DND-41 (cell line): ENCODE measurements around the gene OR10H1.

Experiments
- ATAC-seq: fragments of 200-7000 bp; cut with Tn5 transposase; 3 replicates; pipeline ENCODE4 v1.9.1; 2021; ENCODE audit warnings: low read depth; ENCODE audit not compliant: insufficient read depth
- DNase-seq: peaks from one replicate; pipeline ENCODE4 v3.0.0-alpha.2; 2020
- H2AFZ ChIP-seq: 2 replicates; pipeline ENCODE4 v1.6.0; 2012; ENCODE audit warnings: low read depth, low read length
- H3K27ac ChIP-seq: 2 replicates; pipeline ENCODE4 v1.5.1; 2012; ENCODE audit warnings: low read length, inconsistent platforms
- H3K27me3 ChIP-seq: fragments of 200-600 bp; sonication (generic); 2 replicates; pipeline ENCODE4 v1.6.0; 2012; ENCODE audit warnings: low read length, mild to moderate bottlenecking, inconsistent platforms; ENCODE audit not compliant: insufficient read depth, poor library complexity
- H3K36me3 ChIP-seq: 2 replicates; pipeline ENCODE4 v1.5.1; 2012; ENCODE audit warnings: low read length, inconsistent platforms; ENCODE audit not compliant: insufficient read depth
- H3K4me1 ChIP-seq: 2 replicates; pipeline ENCODE4 v1.5.1; 2012; ENCODE audit warnings: mild to moderate bottlenecking, low read length; ENCODE audit not compliant: insufficient read depth
- H3K4me2 ChIP-seq: 2 replicates; pipeline ENCODE4 v1.6.0; 2012; ENCODE audit warnings: mild to moderate bottlenecking, moderate library complexity, low read length, inconsistent platforms; ENCODE audit not compliant: insufficient read depth
- H3K4me3 ChIP-seq, 2 experiments: fragments of 200-600 bp in 1 of 2; shearing (Covaris generic) in 1 of 2; 2 replicates each; pipeline ENCODE4 v1.5.1; 2012 to 2016; ENCODE audit warnings: inconsistent platforms in 2 of 2, low read length in 2 of 2, mild to moderate bottlenecking in 2 of 2, low read depth in 1 of 2, moderate library complexity in 1 of 2
- H3K79me2 ChIP-seq: 2 replicates; pipeline ENCODE4 v1.6.0; 2012; ENCODE audit warnings: low read length, inconsistent platforms; ENCODE audit not compliant: insufficient read depth
- H3K9ac ChIP-seq: 2 replicates; pipeline ENCODE4 v1.6.0; 2012; ENCODE audit warnings: low read depth, mild to moderate bottlenecking, inconsistent platforms, low read length, moderate library complexity
- H3K9me3 ChIP-seq: 2 replicates; pipeline ENCODE4 v1.5.1; 2012; ENCODE audit warnings: low read length, moderate library complexity, mild to moderate bottlenecking, inconsistent platforms; ENCODE audit not compliant: insufficient read depth, severe bottlenecking
- H4K20me1 ChIP-seq: 2 replicates; pipeline ENCODE4 v1.6.0; 2012; ENCODE audit warnings: low read length; ENCODE audit not compliant: insufficient read depth
- CTCF ChIP-seq: IDR thresholded peaks from 2 replicates; pipeline ENCODE4 v1.5.1; 2012; ENCODE audit warnings: borderline replicate concordance, low read length, moderate library complexity, mild to moderate bottlenecking; ENCODE audit not compliant: poor library complexity, severe bottlenecking; ENCODE audit errors: extremely low read depth
- EZH2 ChIP-seq: IDR thresholded peaks from 3 replicates; pipeline ENCODE4 v1.6.1; 2012; ENCODE audit warnings: borderline replicate concordance, low read depth, mild to moderate bottlenecking, moderate library complexity, low read length, inconsistent platforms; ENCODE audit not compliant: severe bottlenecking

The OR10H1 gene

GRCh38 chr19:15779756-15780476 is 35.5 kb downstream of the OR10H1 start:
- no peak for ATAC-seq
- no peaks in the 10 kb centered on the region for H3K79me2 ChIP-seq
- no peaks in the 10 kb centered on the region for H3K27me3 ChIP-seq
- no peak overlapping the region for H3K9ac ChIP-seq
- TF ChIP-seq CTCF (no peak), EZH2 (no peak)
- peaks cover 5% of the 10 kb centered on the region; the same call in 1 of the 2 replicates for H4K20me1 ChIP-seq
- H3K27ac ChIP-seq: no peak overlapping the region
- no peaks in the 10 kb centered on the region for H3K4me1 ChIP-seq
- H3K36me3 ChIP-seq: no peaks in the 10 kb centered on the region
- no peak overlapping the region for H3K4me3 ChIP-seq
- no peak overlapping the region for H3K4me2 ChIP-seq
- no peaks in the 10 kb centered on the region for H3K9me3 ChIP-seq
- no peak for DNase-seq
- no peak overlapping the region for H2AFZ ChIP-seq

- Histone ChIP-seq H3K79me2 (no peaks in the 10 kb centered on the region), H3K27ac (no peak overlapping the region), H3K27me3 (no peaks in the 10 kb centered on the region), H3K9ac (no peak overlapping the region), H3K4me3 (no peak overlapping the region), H4K20me1 (peaks cover 5% of the 10 kb centered on the region; the same call in 1 of the 2 replicates), H3K9me3 (no peaks in the 10 kb centered on the region), H2AFZ (no peak overlapping the region), H3K36me3 (no peaks in the 10 kb centered on the region), H3K4me1 (no peaks in the 10 kb centered on the region), H3K4me2 (no peak overlapping the region)
- DNase-seq: no peak
- peak; percentile 62; the same call in 2 of the 3 replicates for ATAC-seq
- TF ChIP-seq CTCF: no peak
- no peak for TF ChIP-seq EZH2
Observed at GRCh38 chr19:15776991-15777970, 38.2 kb downstream of the OR10H1 start.

- no peak overlapping the region for H3K4me2 ChIP-seq
- TF ChIP-seq EZH2 (no peak), CTCF (no peak)
- no peaks in the 10 kb centered on the region for H3K27me3 ChIP-seq
- H3K4me3 ChIP-seq: no peak overlapping the region
- no peak overlapping the region for H2AFZ ChIP-seq
- no peak overlapping the region for H3K27ac ChIP-seq
- H3K4me1 ChIP-seq: no peaks in the 10 kb centered on the region
- ATAC-seq (no peak), DNase-seq (no peak)
- no peaks in the 10 kb centered on the region for H3K9me3 ChIP-seq
- H3K36me3 ChIP-seq: no peaks in the 10 kb centered on the region
- H3K9ac ChIP-seq: no peak overlapping the region
- peaks cover 5% of the 10 kb centered on the region; the same call in 1 of the 2 replicates for H4K20me1 ChIP-seq
- no peaks in the 10 kb centered on the region for H3K79me2 ChIP-seq
Observed at GRCh38 chr19:15776264-15776663, 39.2 kb downstream of the OR10H1 start.
